Measurements from ENCODE around the gene JUP. TPM values are rescaled to one million over a fixed set of nuclear protein-coding genes. Genes with fewer than 3 reads are reported as not detected.
A peak's percentile ranks its signal among the peaks of the same experiment; 100 is the strongest.

JUP gene
- total and polyA plus RNA-seq, 8 donors, result 59.5 to 248 (median 90.1) TPM

DNA sequence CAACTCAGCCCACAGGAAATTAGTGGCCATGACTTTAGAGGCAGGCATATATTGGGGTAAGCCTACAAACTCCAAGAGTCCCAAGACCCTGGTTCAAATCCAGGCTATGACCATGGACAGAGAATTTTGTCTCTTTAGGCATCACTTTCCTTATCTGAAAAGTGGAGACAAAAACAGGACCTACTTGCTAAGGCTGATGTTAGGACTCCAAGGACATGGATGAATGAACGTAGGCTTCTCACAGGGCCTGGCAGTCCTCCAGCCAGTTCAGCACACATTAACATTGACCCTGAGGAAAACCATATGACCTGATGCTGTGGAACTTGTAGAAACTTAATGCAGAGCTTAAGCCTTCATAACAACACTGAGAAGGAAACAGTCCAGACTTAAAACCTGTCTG lies 27.7 kb upstream of the JUP start:
- WGBS, 5 donors, result 14 to 63% (median 31%) methylated on average over 1 of the region's 1 CpG
- intact Hi-C loops (cut with DNase I; ENCODE audit: low total_unique reads), result no loop called here
- H3K27me3 ChIP-seq, result peaks cover 0 to 12% (median 0%) of the 10 kb centered on the region in 3 donors

DNA sequence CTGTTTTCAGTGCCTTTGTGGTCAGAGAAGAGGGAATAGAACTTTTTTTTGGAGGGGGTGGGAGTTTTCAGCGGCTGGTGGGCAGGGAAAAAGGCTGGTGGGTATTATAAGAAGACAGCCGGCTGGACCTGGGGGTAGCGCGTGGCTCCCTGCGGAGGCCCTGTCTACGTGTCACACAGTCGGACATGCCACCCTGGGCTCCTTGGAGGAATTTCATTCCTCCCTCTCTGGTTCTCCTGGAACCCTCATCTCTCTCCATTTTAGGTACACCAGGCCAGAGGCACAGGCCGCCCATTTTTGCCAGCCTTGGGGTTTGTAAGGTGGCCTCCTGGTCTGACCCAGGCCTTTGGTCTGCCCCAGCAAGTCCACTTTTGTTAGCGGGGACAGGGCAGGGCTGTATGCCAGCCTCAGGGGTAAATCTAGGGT lies 27.2 kb upstream of the JUP start:
- intact Hi-C loops (cut with DNase I; ENCODE audit: low total_unique reads), result no loop called here
- peaks cover 0 to 7% (median 0%) of the 10 kb centered on the region in 4 donors for H3K36me3 ChIP-seq
- peaks cover 0 to 12% (median 0%) of the 10 kb centered on the region in 3 donors for H3K27me3 ChIP-seq
- peak overlapping the region in 2 of 4 donors; percentile 65 to 74 for H3K4me3 ChIP-seq
- TF ChIP-seq EP300 (IDR thresholded peaks at IDR 0.05) (no peak), POLR2A (IDR thresholded peaks at IDR 0.05) (no peak)
- TF ChIP-seq, protein P1, sequence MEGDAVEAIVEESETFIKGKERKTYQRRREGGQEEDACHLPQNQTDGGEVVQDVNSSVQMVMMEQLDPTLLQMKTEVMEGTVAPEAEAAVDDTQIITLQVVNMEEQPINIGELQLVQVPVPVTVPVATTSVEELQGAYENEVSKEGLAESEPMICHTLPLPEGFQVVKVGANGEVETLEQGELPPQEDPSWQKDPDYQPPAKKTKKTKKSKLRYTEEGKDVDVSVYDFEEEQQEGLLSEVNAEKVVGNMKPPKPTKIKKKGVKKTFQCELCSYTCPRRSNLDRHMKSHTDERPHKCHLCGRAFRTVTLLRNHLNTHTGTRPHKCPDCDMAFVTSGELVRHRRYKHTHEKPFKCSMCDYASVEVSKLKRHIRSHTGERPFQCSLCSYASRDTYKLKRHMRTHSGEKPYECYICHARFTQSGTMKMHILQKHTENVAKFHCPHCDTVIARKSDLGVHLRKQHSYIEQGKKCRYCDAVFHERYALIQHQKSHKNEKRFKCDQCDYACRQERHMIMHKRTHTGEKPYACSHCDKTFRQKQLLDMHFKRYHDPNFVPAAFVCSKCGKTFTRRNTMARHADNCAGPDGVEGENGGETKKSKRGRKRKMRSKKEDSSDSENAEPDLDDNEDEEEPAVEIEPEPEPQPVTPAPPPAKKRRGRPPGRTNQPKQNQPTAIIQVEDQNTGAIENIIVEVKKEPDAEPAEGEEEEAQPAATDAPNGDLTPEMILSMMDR (IDR thresholded peaks at IDR 0.05), result no peak
- peaks cover 27 to 50% (median 44%) of the 10 kb centered on the region in 4 donors for H3K4me1 ChIP-seq
- no peak for DNase-seq
- peak overlapping the region in 2 of 5 donors; percentile 56 to 85 for H3K27ac ChIP-seq
- H3K9me3 ChIP-seq, result no peaks in the 10 kb centered on the region
- 74 to 86% (median 77%) methylated on average over 9 of the region's 9 CpGs for WGBS, 5 donors

More for the DNA sequence above, 27.7 kb upstream of the JUP start:
- H3K4me1 ChIP-seq, result peaks cover 27 to 48% (median 44%) of the 10 kb centered on the region in 4 donors
- H3K9me3 ChIP-seq, result no peaks in the 10 kb centered on the region
- H3K27ac ChIP-seq, result peak overlapping the region in 1 of 5 donors; percentile 85
- H3K4me3 ChIP-seq, result no peak overlapping the region
- DNase-seq, result peak in 1 of 2 donors; percentile 43
- peaks cover 0 to 7% (median 0%) of the 10 kb centered on the region in 4 donors for H3K36me3 ChIP-seq
- TF ChIP-seq, protein P1 (IDR thresholded peaks at IDR 0.05), result no peak
- TF ChIP-seq POLR2AphosphoS5 (IDR thresholded peaks at IDR 0.05), result no peak
- TF ChIP-seq POLR2A (IDR thresholded peaks at IDR 0.05), result no peak
- no peak for TF ChIP-seq EP300 (IDR thresholded peaks at IDR 0.05)

DNA sequence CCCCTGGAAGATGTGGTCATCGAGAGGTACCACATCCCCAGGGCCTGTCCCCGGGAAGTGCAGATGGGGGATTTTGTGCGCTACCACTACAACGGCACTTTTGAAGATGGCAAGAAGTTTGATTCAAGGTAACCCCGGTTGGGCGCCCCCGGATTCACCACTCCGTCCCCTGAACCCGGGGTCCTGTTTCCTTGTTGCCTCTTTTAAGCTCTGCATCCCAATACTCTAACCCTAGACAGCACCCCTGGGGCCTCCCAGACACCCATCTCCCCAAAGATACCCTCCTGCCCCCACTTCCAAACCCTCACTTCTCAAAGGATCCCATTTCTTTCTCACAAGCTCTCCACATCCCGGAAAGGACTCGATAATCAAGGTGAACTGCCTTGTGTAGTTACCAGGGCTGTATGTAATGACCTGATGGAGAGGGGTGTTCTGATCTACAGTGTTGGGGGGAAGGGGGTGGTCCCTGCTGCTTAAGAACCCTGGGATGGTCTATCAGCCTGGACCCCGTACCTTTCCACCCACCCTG lies 26.7 kb upstream of the JUP start:
- Histone ChIP-seq H3K4me3 (peak overlapping the region; percentile 65 to 74 (median 69)), H3K27me3 (peaks cover 0 to 12% (median 0%) of the 10 kb centered on the region in 3 donors), H3K27ac (peak overlapping the region in 4 of 5 donors; percentile 56 to 85 (median 71)), H3K9me3 (no peaks in the 10 kb centered on the region), H3K4me1 (peaks cover 27 to 50% (median 44%) of the 10 kb centered on the region in 4 donors), H3K36me3 (peaks cover 0 to 8% (median 0%) of the 10 kb centered on the region in 4 donors)
- WGBS, 5 donors, result 22 to 38% (median 36%) methylated on average over 11 to 12 of the region's 12 CpGs
- DNase-seq, result no peak
- intact Hi-C loops (cut with DNase I; ENCODE audit: low total_unique reads), result no loop called here
- TF ChIP-seq, protein P1 (IDR thresholded peaks at IDR 0.05), result no peak
- no peak for TF ChIP-seq EP300 (IDR thresholded peaks at IDR 0.05)
- no peak for TF ChIP-seq POLR2A (IDR thresholded peaks at IDR 0.05)
- no peak for TF ChIP-seq POLR2AphosphoS5 (IDR thresholded peaks at IDR 0.05)

DNA sequence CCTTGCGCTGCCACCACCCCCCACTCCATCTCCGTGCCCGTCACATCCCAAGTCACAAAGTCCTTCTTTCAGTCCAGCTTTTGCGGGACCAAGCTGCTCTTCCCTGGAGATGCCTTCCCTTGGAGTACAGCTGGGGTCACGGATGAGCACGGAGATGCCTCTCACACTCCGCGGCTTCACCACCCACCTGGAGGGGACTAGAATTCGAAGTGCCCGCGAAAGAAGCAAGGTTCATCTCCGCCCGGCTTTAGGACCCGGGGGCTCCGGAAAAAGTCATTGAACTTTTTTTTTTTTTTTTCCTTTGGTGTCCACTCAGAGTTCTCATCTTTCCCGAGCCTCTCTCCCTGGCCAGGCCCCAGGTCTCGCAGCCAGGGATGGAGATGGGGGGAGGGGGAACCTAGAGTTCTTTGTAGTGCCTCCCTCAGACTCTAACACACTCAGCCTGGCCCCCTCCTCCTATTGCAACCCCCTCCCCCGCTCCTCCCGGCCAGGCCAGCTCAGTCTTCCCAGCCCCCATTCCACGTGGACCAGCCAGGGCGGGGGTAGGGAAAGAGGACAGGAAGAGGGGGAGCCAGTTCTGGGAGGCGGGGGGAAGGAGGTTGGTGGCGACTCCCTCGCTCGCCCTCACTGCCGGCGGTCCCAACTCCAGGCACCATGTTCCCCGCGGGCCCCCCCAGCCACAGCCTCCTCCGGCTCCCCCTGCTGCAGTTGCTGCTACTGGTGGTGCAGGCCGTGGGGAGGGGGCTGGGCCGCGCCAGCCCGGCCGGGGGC lies 26.1 kb upstream of the JUP start, which contains the start of gene FKBP10:
Gene FKBP10, plus strand, starts transcription at position 624 of the 771 bp plus-strand sequence. Its CDS starts 31 bp downstream, at position 655.
- Histone ChIP-seq H3K4me3 (peak within 1 kb of the TSS; percentile 65 to 74 (median 69)), H3K36me3 (peaks cover 0 to 10% (median 0%) of the 10 kb centered on the region in 4 donors), H3K9me3 (no peaks in the 10 kb centered on the region), H3K27me3 (peaks cover 0 to 12% (median 0%) of the 10 kb centered on the region in 3 donors), H3K4me1 (peaks cover 27 to 50% (median 44%) of the 10 kb centered on the region in 4 donors), H3K27ac (peak within 1 kb of the TSS; percentile 58 to 85 (median 77))
- no peak for TF ChIP-seq POLR2AphosphoS5 (IDR thresholded peaks at IDR 0.05)
- intact Hi-C loops (cut with DNase I; ENCODE audit: low total_unique reads), result no loop called here
- DNase-seq, result peak; percentile 39 to 94
- WGBS, 5 donors, result 0 to 4% (median 3%) methylated on average over 28 to 35 of the region's 35 CpGs

All from stomach (tissue), 9 donors.